Activated CD4-positive, alpha-beta T cell treated with anti-CD3 and anti-CD28 coated beads, Interleukin-2, Interleukin-4, amounts not matched to agents 100 ng/mL and 50 ng/mL, durations not matched to agents 16 hours and 8 hours (primary cell): ENCODE results near the gene TXN2.
"Not testable (repeated sequence)": the region's sequence is repeated elsewhere in the genome, so short reads cannot be mapped to it uniquely, and the experiment has no call there.

Experiments
- DNase-seq: peaks from one replicate; pipeline ENCODE4 v3.0.0-alpha.2; 2020; ENCODE audit warnings: low spot score

TXN2 gene

GRCh38 chr22:36431977-36432376 lies 49.5 kb downstream of the TXN2 start:
- no peak for DNase-seq

- DNase-seq, result no peak
Observed at GRCh38 chr22:36430863-36431262, 50.6 kb downstream of the TXN2 start.

- DNase-seq, result not testable (repeated sequence)
Observed at GRCh38 chr22:36427952-36428351, 53.5 kb downstream of the TXN2 start.

GRCh38 chr22:36425977-36426523 lies 55.4 kb downstream of the TXN2 start:
- no peak for DNase-seq

- no peak for DNase-seq
Observed at GRCh38 chr22:36424901-36425579, 56.4 kb downstream of the TXN2 start.

GRCh38 chr22:36424466-36424865 lies 57.0 kb downstream of the TXN2 start:
- not testable (repeated sequence) for DNase-seq

- no peak for DNase-seq
Observed at GRCh38 chr22:36423461-36424404, 57.7 kb downstream of the TXN2 start.

GRCh38 chr22:36422287-36423014 lies 59.0 kb downstream of the TXN2 start:
- no peak for DNase-seq

- DNase-seq, result no peak
Observed at GRCh38 chr22:36419912-36420882, 61.2 kb downstream of the TXN2 start.

- DNase-seq, result peak; percentile 24
Observed at GRCh38 chr22:36419177-36419911, 62.1 kb downstream of the TXN2 start.

- DNase-seq, result no peak
Observed at GRCh38 chr22:36417281-36417686, 64.2 kb downstream of the TXN2 start.
